IPS DF 4.7 (cell line): ENCODE measurements around the gene GAS1.
A peak's percentile ranks its signal among the peaks of the same experiment; 100 is the strongest.

Experiments
- DNase-seq: peaks from one replicate; pipeline ENCODE4 v3.0.0-alpha.2; 2013; ENCODE audit warnings: low spot score; ENCODE audit errors: extremely low read depth

The GAS1 gene

DNA sequence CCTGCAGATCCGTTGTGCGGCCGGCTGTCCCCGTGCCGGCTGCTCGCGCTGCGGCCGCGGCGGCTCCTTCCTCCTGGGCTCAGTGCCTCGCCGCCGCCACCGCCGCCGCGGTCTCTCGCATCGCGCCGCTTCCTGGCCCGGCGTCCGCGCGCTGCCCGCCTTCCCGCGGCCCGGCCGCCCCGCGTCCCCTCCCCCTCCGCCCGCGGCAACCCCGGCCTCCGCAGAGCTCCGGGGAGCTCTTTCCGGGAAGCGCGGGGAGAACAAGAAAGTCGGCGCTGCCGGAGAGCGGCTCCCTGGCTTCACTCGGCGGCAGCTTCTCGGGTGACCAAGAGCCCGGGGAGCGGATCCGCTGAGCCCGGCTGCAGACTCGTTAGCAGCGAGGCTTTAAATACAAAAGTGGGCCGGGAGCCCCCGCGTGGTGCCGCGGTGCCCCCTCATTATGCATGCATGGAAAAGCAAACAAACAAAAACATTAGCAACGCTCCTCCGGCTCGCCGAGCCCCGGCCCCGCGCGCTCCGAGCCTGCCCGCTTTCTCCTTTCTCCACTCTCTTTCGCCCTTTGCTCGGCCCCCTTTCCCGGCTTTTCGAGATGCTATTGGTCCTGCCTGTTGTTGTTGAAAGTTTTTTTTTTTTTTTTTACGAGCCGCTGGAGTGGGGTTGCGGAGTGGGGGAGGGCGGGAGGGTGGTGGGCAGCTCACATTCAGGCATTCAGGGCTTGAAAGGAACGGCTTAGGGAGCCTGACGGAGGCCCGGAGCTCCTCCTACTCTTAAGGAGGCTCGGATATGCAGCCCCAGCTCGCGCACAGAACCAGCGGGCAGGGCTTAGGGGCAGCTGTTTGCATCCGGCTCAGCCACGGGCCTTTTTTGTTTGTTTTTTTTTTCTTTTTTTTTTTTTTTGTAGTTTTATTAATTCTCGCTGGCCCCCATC lies at the start of gene GAS1:
Gene GAS1, minus strand, starts transcription at position 361 of the 928 bp plus-strand sequence. CDS start 727 bp downstream, outside the sequence.
- DNase-seq = peak; percentile 64

DNA sequence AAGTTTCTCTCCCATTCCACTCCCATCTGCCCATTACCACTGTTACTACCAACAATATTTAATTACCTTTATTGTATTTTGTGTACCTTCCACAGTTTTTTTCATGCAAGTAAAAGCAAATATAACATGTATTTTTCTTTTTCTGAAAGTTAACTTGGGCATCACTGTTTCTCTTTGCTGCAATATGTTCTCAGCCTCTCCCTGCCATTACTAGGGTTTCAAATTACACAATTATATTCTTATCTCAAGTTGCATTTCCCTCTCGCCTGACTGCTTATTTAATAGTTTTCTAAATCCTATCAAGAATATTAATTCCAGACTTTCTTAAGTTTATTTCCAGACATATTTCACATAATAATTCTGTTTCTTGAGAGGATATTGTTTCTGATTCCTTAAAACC lies 46.9 kb upstream of the GAS1 start:
- DNase-seq = no peak

- no peak for DNase-seq
Observed at GRCh38 chr9:86993830-86994229, 46.5 kb upstream of the GAS1 start.

- DNase-seq = no peak
Observed at GRCh38 chr9:86991077-86991476, 43.8 kb upstream of the GAS1 start.

DNA sequence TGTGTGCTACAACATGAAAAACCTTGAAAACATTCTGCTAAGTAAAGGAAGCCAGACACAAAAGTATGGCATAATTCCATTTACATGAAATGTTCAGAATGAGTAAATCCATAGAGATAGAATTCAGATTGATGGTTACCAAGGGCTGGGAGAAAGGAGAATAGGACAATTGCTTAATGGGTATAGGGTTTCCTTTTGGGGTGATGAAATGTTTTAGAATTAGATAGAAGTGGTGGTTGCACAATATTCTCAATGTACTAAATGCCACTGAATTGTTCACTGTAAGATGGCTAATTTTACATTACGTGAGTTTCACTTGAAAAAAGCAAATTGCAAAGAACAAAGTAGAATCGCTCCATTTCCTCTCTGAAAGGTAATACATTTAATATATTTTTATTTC lies 43.0 kb upstream of the GAS1 start:
- no peak for DNase-seq

DNA sequence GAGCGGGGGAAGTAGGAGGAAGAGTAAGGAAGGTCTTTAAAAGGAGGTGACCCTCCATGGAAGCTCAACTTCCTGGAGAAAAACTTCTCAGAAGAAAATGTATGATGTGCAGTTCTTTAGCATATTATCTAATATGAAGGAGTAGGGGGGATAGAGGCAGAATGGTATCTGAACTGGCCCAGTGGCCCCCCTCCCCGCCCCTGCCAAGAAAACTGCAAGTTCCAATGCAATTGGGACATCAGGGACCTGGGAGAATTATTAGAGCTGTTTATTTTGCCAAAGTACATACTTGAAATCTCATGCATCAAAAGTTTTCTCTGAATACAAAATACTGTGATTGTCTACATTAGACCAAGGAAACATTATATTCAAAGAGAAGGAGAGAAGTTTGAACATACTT lies 40.6 kb upstream of the GAS1 start:
- DNase-seq = no peak

DNA sequence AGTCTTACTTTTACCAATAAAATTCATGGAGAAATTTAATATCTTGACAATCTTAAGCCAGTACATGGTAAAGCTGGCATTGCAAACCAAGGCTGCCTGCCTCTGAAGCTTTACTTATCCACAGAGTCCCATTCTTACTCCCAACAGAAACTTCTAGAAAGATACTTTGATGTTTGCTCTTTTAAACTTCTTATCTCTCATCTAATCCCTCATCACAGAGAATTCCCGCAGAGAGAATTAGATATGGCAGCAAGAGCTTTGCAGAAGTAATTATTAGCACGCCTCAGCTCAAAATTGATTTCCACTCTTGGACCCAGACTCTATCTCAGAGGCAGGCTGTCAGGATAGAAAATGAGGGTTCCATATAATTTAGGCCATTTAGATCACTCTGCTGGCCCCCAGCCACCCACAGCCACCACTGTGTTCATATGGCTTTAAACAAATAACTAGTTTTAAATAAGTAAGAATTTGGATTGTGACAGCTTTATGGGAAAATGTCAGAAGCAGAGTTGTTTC lies 37.9 kb upstream of the GAS1 start:
- DNase-seq = no peak

GRCh38 chr9:86983620-86984259 lies 36.4 kb upstream of the GAS1 start:
- no peak for DNase-seq

GRCh38 chr9:86983249-86983619 lies 35.9 kb upstream of the GAS1 start:
- no peak for DNase-seq

- DNase-seq = no peak
Observed at GRCh38 chr9:86980802-86981201, 33.5 kb upstream of the GAS1 start.

DNA sequence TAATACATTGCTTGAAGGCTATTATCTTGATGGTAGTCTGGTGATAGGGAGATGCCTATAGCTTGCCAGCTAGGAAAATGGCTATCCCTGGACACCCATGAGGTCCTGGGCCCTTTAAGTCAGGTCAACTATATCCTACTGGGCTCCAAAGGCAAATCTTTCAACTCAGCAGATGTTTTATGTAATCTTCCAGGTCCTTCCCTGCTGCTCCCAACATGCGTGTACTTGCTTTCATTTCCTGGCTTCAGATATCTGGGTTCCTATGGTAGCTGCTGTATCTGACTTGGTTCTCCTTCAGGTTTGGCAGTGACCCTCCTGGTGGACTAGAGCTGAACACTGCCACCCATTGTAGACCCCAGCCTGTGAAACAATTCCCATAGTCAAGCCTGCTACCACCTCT lies 32.4 kb upstream of the GAS1 start:
- no peak for DNase-seq

GRCh38 chr9:86978922-86979474 lies 31.7 kb upstream of the GAS1 start:
- no peak for DNase-seq

DNA sequence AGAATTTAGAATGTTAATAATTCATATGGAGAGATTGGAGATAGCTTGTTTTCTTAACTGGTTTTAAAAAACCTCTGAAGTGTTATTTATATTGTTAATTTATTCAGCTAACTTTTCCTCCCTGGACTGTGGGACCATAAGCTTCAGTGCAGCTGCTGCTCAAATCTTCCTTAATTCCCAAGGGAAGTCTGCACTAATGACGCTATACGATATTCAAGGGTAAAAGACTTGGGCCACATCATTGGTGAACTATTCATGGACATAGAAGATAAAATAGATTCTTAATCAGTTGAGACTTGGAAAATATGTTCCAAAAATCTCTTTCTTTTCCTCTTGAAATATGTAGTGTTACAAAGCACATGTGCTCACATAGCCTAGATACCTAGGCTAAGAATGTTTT lies 31.1 kb upstream of the GAS1 start:
- DNase-seq = no peak

GRCh38 chr9:86977205-86977835 lies 30.0 kb upstream of the GAS1 start:
- DNase-seq = no peak

DNA sequence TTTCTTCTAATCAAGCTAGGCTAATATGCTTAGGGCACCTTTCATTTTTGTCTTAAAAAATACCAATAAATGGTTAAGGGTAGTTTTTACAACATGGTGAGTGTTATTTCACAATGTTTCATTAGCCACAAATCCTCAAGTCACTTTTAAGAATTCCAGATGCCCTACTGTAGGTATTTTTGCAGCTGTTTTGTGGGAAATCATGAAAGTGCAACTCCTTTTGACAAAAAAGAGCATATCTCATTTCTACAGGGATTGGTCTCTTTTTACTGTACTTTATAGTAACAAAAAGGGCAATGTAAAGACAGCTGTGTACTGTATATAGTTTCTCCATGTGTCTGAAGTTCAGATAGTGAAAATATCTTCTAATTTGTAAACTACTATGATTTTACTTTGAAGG lies 28.3 kb upstream of the GAS1 start:
- DNase-seq = no peak

GRCh38 chr9:86975036-86975435 lies 27.7 kb upstream of the GAS1 start:
- DNase-seq = no peak

GRCh38 chr9:86974421-86974820 lies 27.1 kb upstream of the GAS1 start:
- no peak for DNase-seq

- no peak for DNase-seq
Observed at GRCh38 chr9:86971742-86972141, 24.4 kb upstream of the GAS1 start.

DNA sequence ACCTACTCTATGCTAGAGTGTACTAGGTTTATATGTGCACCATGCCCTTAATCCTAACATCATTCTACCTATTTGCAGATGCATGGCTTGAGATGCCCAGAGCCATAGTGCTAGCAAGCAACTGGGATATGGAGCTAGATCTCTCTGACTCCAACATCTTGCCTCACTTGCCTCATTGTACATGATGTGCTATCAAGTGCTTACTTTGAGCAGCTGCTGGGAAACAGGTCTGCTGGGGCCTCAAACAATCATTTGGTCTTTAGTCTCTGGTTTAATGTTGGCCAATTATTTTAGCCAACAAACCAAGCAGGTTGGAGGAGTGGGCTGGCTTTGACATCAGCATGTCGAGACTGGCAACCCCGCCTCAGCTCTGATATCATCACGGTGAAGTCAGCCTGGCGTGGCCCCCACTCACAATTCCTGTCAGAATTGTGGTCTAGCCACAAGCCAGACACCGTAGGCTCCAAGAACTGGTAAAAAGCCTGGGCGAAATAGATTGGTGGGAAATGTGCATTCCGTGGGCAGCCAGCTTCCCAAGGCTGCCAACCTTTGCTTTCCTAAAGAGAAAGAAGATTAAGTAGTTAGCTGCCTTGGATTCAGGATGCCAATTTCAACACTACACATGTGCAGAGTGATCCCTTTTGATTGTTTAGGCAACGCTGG lies 21.1 kb upstream of the GAS1 start:
- DNase-seq = no peak

DNA sequence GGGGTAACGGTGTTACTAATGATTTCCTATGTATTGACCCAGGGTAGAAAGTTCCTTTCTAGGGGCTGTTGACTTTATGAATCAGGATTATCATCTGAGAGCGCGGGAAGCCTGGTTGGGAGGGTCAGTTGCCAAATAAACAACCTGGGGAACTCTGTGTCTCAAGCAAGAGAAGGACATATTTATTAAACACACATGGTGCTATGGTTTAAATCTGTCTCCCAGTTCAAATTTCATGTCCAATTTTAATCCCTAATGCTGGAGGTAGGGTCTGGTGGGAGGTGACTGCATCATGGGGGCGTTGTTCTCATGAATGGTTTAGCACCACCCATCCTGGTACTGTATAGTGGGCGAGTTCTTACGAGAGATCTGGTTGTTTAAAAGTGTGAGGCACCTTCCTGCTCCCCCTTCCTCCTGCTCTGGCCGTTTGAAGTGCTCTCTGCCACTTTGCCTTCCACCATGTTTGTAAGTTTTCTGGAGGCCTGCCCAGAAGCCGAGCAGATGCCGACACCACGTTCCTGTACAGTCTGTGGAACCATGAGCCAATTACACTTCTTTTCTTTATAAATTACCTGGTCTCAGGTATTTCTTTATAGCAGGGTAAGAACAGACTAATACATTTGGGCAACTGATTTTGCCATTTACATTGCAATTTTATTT lies 19.7 kb upstream of the GAS1 start:
- DNase-seq = no peak
